HG03103 (cell line): Measurements from ENCODE around the gene APOL4.
"Not testable (repeated sequence)": the region's sequence is repeated elsewhere in the genome, so short reads cannot be mapped to it uniquely, and the experiment has no call there.

Experiments used
- ATAC-seq: cut with Tn5 transposase; IDR thresholded peaks from one replicate; pipeline ENCODE4 v1.9.1; 2021; ENCODE audit warnings: low read depth; ENCODE audit not compliant: unreplicated experiment

APOL4 gene

DNA sequence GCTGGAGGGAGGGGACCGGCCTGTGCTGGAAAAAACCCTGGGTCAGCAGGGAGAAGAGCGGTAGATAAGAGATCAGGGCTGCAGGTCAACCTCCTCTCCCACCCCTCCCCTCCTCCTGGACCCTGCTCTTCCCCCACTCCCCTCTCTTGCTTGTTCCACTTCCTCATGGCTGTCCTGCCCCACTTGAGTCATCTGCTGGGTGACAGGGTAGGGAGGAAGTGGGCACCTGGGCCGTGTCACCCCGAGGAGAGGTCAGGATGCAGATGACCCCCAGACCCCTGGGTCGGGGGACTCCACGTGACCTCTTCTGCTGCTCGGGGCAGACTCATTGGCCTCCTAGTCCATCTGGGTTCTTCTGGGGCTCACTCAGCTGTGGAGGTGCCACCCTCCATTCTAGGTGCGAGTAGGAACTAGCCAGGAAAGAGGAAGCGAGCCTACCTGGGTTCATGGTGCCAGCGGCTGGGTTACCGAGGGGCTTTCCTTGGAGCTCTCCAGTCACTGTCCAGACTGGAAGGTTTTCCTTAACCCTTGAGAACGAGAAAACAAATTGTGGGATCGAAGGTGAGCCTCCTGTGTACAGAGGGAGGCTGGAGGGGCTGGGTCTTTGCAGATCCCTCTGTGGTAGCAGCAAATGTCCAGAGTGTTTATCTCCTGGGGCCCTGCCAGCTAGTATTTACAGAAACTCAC is 31.2 kb upstream of the APOL4 start:
- ATAC-seq = no peak

- ATAC-seq = not testable (repeated sequence)
Measured at GRCh38 chr22:36231051-36231450, 29.4 kb upstream of the APOL4 start.

DNA sequence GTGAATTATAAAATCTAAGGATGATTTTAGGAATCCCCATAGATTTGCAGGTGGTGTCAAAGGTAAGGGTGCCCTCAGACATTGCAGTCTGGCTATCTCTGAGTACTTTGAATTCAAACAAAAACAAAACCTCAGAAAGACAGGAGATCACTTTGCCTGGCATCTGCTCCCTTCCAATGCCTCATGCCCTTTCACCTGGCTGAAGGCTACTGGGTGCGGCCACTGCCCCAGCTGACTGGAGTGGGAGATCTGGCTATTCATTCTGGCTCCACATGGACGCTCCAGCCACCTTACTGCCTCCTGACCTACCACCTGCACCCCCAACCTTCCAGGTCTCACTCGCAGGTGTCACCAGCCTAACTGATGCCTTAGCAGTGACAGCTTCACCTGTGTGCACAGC is 28.0 kb upstream of the APOL4 start:
- not testable (repeated sequence) for ATAC-seq

- ATAC-seq = no peak
Measured at GRCh38 chr22:36228944-36229343, 27.3 kb upstream of the APOL4 start.

DNA sequence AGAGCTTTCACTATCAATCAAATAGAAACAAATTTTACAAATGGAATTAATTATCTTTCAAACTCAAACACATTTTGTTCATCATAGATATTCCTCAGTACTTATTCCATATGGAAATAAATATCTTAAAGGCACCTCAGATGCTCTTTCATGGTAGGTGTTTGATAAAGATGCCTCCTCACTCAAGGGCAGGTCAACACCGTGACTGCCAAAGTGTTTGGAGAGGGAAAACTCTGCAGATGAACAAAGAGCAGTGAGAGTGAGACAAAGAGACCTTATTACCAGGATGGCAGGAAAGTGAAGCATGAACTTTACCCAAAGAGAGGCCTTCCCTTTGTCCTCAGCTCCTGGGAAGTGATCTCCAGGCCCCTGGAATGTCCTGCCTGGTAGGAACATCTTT is 26.8 kb upstream of the APOL4 start:
- not testable (repeated sequence) for ATAC-seq

- ATAC-seq = no peak
Measured at GRCh38 chr22:36227806-36228205, 26.2 kb upstream of the APOL4 start.

GRCh38 chr22:36227396-36227795 is 25.8 kb upstream of the APOL4 start:
- ATAC-seq = no peak

- ATAC-seq = no peak
Measured at GRCh38 chr22:36226189-36226588, 24.6 kb upstream of the APOL4 start.

DNA sequence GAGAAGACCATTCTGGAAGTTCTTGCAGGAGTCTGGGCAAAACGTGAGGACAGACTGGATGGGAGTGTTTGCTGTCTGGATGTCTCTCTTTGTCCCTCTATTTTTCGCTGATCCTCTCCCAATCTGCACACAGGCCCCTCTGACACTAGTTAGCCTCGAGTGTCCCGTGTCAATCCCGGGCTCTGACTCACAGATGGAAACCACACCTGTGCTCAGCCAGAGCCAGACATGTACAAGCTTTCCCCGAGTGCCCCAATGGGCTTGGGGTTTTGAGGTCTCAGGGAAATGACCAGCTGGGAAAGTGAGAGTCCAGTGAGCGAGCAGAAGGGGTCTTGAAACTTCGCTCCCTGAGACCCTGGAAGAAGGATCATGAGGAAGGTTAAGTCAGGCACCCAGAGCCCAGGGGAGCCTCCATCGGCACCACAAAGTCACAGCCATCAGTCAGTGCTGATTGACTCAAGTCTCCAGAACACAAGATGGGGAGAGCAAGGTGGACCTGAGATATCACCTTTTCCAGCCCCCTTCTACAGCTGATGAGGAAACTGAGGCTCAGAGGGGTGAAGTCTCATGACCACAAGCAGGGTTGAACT is 23.8 kb upstream of the APOL4 start:
- ATAC-seq = no peak

DNA sequence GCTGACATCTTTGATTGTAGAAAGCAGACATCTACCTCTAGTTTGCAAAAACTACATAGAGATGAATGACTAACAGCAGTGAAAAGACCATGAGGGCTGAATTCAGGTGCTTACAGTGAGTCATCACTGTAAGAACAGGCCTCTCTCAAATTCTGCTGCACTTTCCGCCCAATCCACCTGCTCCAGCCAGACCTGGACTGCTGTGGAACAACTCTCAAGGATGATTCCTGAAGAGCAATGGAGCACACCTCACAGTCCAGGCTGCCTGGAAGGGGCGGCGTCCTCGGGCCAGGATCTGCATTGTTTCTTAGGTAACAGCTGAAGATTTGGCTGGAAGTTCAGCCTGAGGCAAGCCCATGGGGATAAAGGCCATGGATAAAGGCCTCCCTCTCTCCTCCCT is 22.6 kb upstream of the APOL4 start:
- no peak for ATAC-seq

GRCh38 chr22:36223504-36223903 is 21.9 kb upstream of the APOL4 start:
- no peak for ATAC-seq

DNA sequence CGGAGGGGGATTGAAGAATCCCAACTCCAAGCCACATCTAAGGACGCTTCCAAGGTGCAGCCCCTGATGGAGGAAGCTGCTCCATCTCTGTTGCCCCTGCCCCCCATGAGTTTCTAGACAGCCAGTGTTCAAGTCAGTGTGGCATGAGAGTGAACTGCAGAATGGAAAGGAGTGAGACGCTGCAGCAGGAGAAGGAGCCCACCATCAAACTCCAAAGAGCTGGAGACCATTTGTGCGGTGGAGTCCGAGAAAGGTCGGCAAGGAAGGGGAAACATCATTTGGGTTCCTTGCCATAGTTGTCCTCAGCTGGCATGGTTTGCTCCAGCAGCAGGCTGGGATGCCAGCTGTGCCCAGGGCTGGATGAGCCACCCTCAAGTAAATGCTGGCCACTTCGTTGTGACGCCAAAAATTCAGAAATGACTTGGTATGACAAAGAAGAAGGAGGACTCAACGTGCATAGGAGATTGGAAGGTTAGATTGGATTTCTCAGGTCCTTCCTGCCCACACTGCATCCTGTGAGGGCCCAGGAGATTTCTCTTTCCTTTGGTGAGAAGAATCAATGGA is 21.4 kb upstream of the APOL4 start:
- no peak for ATAC-seq

GRCh38 chr22:36221799-36222751 is 20.5 kb upstream of the APOL4 start:
- no peak for ATAC-seq

DNA sequence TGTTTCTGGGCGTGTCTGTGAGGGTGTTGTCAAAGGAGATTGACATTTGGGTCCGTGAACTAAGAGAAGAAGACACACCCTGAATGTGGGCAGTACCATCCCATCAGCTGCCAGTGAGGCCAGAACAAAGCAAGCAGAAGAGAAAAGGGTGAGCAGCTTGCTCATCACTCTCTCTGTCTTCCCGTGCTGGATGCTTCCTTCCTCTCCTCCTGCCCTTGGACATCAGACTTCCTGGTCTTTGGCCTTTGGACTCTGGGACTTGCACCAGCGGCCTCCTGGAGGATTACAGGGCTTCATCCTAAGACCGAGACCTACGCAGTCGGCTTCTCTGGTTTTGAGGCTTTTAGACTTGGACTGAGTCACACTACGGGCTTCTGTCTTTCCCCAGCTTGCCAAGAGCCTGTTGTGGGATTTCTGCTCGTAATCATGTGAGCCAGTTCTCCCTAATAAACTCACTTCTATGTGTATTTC is 18.9 kb upstream of the APOL4 start:
- no peak for ATAC-seq

DNA sequence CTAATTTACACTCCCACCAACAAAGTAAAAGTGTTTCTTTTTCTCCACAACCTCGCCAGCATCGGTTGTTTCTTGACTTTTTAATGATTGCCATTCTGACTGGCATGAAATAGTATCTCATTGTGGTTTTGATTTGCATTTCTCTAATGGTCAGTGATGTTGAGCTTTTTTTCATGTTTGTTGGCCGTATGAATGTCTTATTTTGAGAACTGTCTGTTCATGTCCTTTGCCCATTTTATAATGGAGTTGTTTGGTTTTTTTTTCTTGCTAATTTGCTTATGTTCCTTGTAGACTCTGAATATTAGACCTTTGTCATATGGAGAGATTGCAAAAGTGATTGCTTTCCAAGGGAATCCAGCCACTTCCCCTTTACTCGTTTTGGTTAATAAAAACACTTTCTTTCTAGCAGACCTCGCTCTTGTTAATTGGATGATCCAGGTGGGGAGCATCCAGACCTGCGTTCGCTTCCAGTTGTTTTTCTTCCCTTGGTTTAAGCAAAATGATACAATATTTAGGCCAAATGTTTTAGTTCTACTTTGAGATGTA is 17.1 kb upstream of the APOL4 start:
- no peak for ATAC-seq

DNA sequence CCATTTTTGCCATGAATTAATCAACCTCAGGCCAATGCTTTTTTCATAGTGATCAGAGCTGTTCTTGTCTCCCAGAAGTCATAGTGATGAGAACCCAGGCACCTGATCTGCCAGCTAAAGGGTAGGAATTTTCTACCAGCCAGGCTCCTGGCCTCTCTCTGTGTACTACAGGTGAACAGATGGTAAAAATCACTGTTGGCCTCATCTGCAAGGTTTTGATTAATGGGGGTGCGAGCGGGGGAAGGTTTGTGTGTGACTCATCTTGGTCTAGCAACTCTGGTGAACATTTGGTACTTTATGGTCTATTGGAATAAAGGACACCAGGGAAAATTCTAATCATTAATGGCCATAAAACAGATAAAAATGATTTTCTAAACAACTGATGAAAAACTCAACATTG is 14.4 kb upstream of the APOL4 start:
- ATAC-seq = no peak

- no peak for ATAC-seq
Measured at GRCh38 chr22:36213586-36213985, 12.0 kb upstream of the APOL4 start.

DNA sequence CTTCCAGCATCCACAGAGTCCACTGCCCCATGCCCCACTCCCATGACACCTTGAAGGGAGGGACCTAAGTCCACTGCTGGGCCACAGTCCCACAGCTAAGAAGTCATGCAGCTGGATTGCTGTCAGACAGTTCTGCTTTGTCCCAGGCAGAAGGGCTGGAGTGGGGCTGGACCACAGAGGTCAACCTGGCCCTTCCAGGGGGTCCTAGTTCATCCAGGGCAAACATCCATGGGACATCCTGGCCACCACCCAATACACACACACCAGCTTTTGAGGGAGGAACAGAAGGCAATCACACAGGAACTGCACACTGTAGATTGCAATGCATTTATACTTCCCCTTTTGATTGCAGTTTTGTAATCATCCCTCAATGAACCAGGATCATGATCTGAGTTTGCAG is 11.3 kb upstream of the APOL4 start:
- ATAC-seq = no peak

- ATAC-seq = no peak
Measured at GRCh38 chr22:36211237-36211861, 9.7 kb upstream of the APOL4 start.

- no peak for ATAC-seq
Measured at GRCh38 chr22:36210224-36210623, 8.6 kb upstream of the APOL4 start.
